Mesenchymal stem cell (in vitro differentiated cells and primary cell): ENCODE measurements around the gene CFAP74.
"Not testable (repeated sequence)": the region's sequence is repeated elsewhere in the genome, so short reads cannot be mapped to it uniquely, and the experiment has no call there.

Experiments used
- DNase-seq: peaks from one replicate; pipeline ENCODE4 v3.0.0-alpha.2; 2013
- H2AFZ ChIP-seq: one replicate; pipeline ENCODE4 v1.6.1; 2013; ENCODE audit warnings: low read depth, mild to moderate bottlenecking, control low read depth, inconsistent platforms, low read length, moderate library complexity
- H2AK5ac ChIP-seq: 2 replicates; pipeline ENCODE4 v1.6.1; 2013; ENCODE audit warnings: low read length, moderate library complexity, mild to moderate bottlenecking, inconsistent platforms; ENCODE audit not compliant: severe bottlenecking
- H2BK120ac ChIP-seq: one replicate; pipeline ENCODE4 v1.6.1; 2013; ENCODE audit warnings: low read depth, mild to moderate bottlenecking, inconsistent platforms, low read length, moderate library complexity
- H2BK12ac ChIP-seq, 2 experiments: one replicate each; pipeline ENCODE4 v1.6.1; 2013; ENCODE audit warnings: inconsistent platforms in 2 of 2, low read length in 2 of 2, mild to moderate bottlenecking in 2 of 2, moderate library complexity in 2 of 2, control low read depth in 1 of 2
- H2BK15ac ChIP-seq: one replicate; pipeline ENCODE4 v1.6.1; 2013; ENCODE audit warnings: mild to moderate bottlenecking, low read depth, inconsistent platforms; ENCODE audit not compliant: poor library complexity, severe bottlenecking
- H2BK5ac ChIP-seq: 2 replicates; pipeline ENCODE4 v1.6.1; 2013; ENCODE audit warnings: low read depth, mild to moderate bottlenecking, low read length, control low read depth, inconsistent platforms; ENCODE audit not compliant: poor library complexity, severe bottlenecking
- H3K14ac ChIP-seq, 2 experiments: one replicate each; pipeline ENCODE4 v1.6.1; 2013; ENCODE audit warnings: inconsistent platforms in 2 of 2, low read length in 2 of 2, control low read depth in 1 of 2, mild to moderate bottlenecking in 1 of 2, moderate library complexity in 1 of 2
- H3K18ac ChIP-seq, 2 experiments: one replicate each; pipeline ENCODE4 v1.6.1; 2013; ENCODE audit warnings: inconsistent platforms in 2 of 2, low read length in 2 of 2, control low read depth in 1 of 2, low read depth in 1 of 2, mild to moderate bottlenecking in 1 of 2
- H3K23ac ChIP-seq, 2 experiments: one replicate each; pipeline ENCODE4 v1.6.1; 2013; ENCODE audit warnings: inconsistent platforms in 2 of 2, low read length in 2 of 2, mild to moderate bottlenecking in 2 of 2, moderate library complexity in 2 of 2, control low read depth in 1 of 2
- H3K27ac ChIP-seq: 2 replicates; pipeline ENCODE4 v1.5.1; 2013; ENCODE audit warnings: mild to moderate bottlenecking, moderate library complexity, low read length, control low read depth, inconsistent platforms; ENCODE audit not compliant: poor library complexity, severe bottlenecking
- H3K27me3 ChIP-seq, 2 experiments: 2 replicates each; pipeline versions ENCODE4 v1.6.1 to v1.7.0; 2013; ENCODE audit warnings: low read length in 2 of 2, mild to moderate bottlenecking in 2 of 2, moderate library complexity in 2 of 2, control low read depth in 1 of 2, inconsistent platforms in 1 of 2; ENCODE audit not compliant: control insufficient read depth in 1 of 2, insufficient read depth in 1 of 2
- H3K36me3 ChIP-seq, 2 experiments: 2 replicates each; pipeline versions ENCODE4 v1.6.1 to v1.7.0; 2013; ENCODE audit warnings: low read length in 2 of 2, control low read depth in 1 of 2, inconsistent platforms in 1 of 2, low read depth in 1 of 2, mild to moderate bottlenecking in 1 of 2; ENCODE audit not compliant: insufficient read depth in 2 of 2, control insufficient read depth in 1 of 2
- H3K4ac ChIP-seq, 2 experiments: one replicate each; pipeline ENCODE4 v1.6.1; 2013; ENCODE audit warnings: inconsistent platforms in 2 of 2, low read length in 2 of 2, mild to moderate bottlenecking in 2 of 2, moderate library complexity in 2 of 2, control low read depth in 1 of 2, low read depth in 1 of 2
- H3K4me1 ChIP-seq: 2 replicates; pipeline ENCODE4 v1.6.1; 2013; ENCODE audit warnings: low read depth, low read length, control low read depth; ENCODE audit not compliant: control insufficient read depth, insufficient read depth
- H3K4me2 ChIP-seq: 2 replicates; pipeline ENCODE4 v1.6.1; 2013; ENCODE audit warnings: low read length, mild to moderate bottlenecking, inconsistent platforms; ENCODE audit not compliant: poor library complexity, severe bottlenecking
- H3K4me3 ChIP-seq, 2 experiments: 2 replicates each; pipeline versions ENCODE4 v1.5.1 to v1.7.0; 2013; ENCODE audit warnings: low read length in 2 of 2, mild to moderate bottlenecking in 2 of 2, control low read depth in 1 of 2, low read depth in 1 of 2; ENCODE audit not compliant: insufficient read depth in 1 of 2
- H3K79me1 ChIP-seq: replicated peaks from 2 replicates; pipeline ENCODE4 v1.6.1; 2013; ENCODE audit warnings: mild to moderate bottlenecking, control low read depth, low read length, inconsistent platforms; ENCODE audit not compliant: poor library complexity, severe bottlenecking
- H3K9ac ChIP-seq: 2 replicates; pipeline ENCODE4 v1.7.0; 2013; ENCODE audit warnings: mild to moderate bottlenecking, low read length, moderate library complexity
- H3K9me3 ChIP-seq: 2 replicates; pipeline ENCODE4 v1.7.0; 2013; ENCODE audit warnings: mild to moderate bottlenecking, low read length; ENCODE audit not compliant: control insufficient read depth
- H4K8ac ChIP-seq: one replicate; pipeline ENCODE4 v1.6.1; 2013; ENCODE audit warnings: inconsistent platforms, mild to moderate bottlenecking, low read length, moderate library complexity
- H4K91ac ChIP-seq: one replicate; pipeline ENCODE4 v1.6.1; 2013; ENCODE audit warnings: mild to moderate bottlenecking, low read length, inconsistent platforms
- WGBS: methylation state at CpG from one replicate; pipeline ENCODE4 v1.1.7; 2013; ENCODE audit warnings: mixed read lengths; 5-methylcytosine and 5-hydroxymethylcytosine counted together

Gene CFAP74

DNA sequence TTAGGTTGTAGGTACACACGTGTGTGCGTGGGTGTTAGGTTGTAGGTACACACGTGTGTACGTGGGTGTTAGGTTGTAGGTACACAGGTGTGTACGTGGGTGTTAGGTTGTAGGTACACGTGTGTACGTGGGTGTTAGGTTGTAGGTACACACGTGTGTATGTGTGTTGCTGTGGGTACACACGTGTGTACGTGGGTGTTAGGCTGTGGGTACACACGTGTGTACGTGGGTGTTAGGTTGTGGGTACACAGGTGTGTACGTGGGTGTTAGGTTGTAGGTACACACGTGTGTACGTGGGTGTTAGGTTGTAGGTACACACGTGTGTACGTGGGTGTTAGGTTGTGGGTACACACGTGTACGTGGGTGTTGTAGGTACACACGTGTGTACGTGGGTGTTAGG is 68.7 kb downstream of the CFAP74 start:
- H3K79me1 ChIP-seq, H3K36me3 ChIP-seq, H2BK5ac ChIP-seq, H3K9ac ChIP-seq, H2AK5ac ChIP-seq, H2BK12ac ChIP-seq, H3K4ac ChIP-seq, H2BK15ac ChIP-seq, H3K14ac ChIP-seq, H3K27ac ChIP-seq, H3K23ac ChIP-seq, DNase-seq, H3K9me3 ChIP-seq, H3K4me3 ChIP-seq, H4K8ac ChIP-seq, H3K4me2 ChIP-seq, H2BK120ac ChIP-seq, H2AFZ ChIP-seq, H3K4me1 ChIP-seq, H3K18ac ChIP-seq: not testable (repeated sequence)
- Histone ChIP-seq H3K27me3 (peaks cover 4 to 35% of the 10 kb centered on the region in 2 experiments), H4K91ac (peak overlapping the region; percentile 61)
- 94% methylated on average over 21 of the region's 21 CpGs for WGBS

- no peaks in the 10 kb centered on the region for H3K79me1 ChIP-seq
- H3K23ac ChIP-seq: no peak overlapping the region
- H3K36me3 ChIP-seq: no peaks in the 10 kb centered on the region
- no peak overlapping the region for H4K91ac ChIP-seq
- no peak overlapping the region for H3K18ac ChIP-seq
- H3K27ac ChIP-seq: no peak overlapping the region
- H3K9ac ChIP-seq: no peak overlapping the region
- H3K4me3 ChIP-seq: no peak overlapping the region
- H3K4ac ChIP-seq: no peak overlapping the region
- WGBS: 89% methylated on average over 38 of the region's 38 CpGs
- no peaks in the 10 kb centered on the region for H3K9me3 ChIP-seq
- H4K8ac ChIP-seq: no peak overlapping the region
- no peaks in the 10 kb centered on the region for H3K4me1 ChIP-seq
- no peak overlapping the region for H2AFZ ChIP-seq
- DNase-seq: no peak
- H2BK120ac ChIP-seq: no peak overlapping the region
- H2AK5ac ChIP-seq: no peak overlapping the region
- H3K4me2 ChIP-seq: no peak overlapping the region
- H3K27me3 ChIP-seq: peaks cover 0 to 17% of the 10 kb centered on the region in 2 experiments
- no peak overlapping the region for H2BK5ac ChIP-seq
- no peak overlapping the region for H2BK12ac ChIP-seq
- H2BK15ac ChIP-seq: no peak overlapping the region
- no peak overlapping the region for H3K14ac ChIP-seq
These were observed 73.7 kb downstream of the CFAP74 start for GRCh38 chr1:1929639-1930545.

GRCh38 chr1:1929102-1929638 is 74.4 kb downstream of the CFAP74 start:
- H3K9ac ChIP-seq: no peak overlapping the region
- H2BK15ac ChIP-seq: no peak overlapping the region
- H3K9me3 ChIP-seq: no peaks in the 10 kb centered on the region
- H2AFZ ChIP-seq: no peak overlapping the region
- no peak overlapping the region for H3K4me2 ChIP-seq
- no peak overlapping the region for H2BK5ac ChIP-seq
- H3K23ac ChIP-seq: no peak overlapping the region
- no peak overlapping the region for H2BK12ac ChIP-seq
- H2BK120ac ChIP-seq: no peak overlapping the region
- no peak overlapping the region for H3K14ac ChIP-seq
- no peak overlapping the region for H4K91ac ChIP-seq
- no peak overlapping the region for H3K18ac ChIP-seq
- H3K27ac ChIP-seq: no peak overlapping the region
- WGBS: 89% methylated on average over 6 of the region's 10 CpGs
- no peaks in the 10 kb centered on the region for H3K36me3 ChIP-seq
- peaks cover 0 to 20% of the 10 kb centered on the region in 2 experiments for H3K27me3 ChIP-seq
- no peaks in the 10 kb centered on the region for H3K79me1 ChIP-seq
- H4K8ac ChIP-seq: no peak overlapping the region
- H3K4me1 ChIP-seq: no peaks in the 10 kb centered on the region
- DNase-seq: no peak
- H2AK5ac ChIP-seq: no peak overlapping the region
- no peak overlapping the region for H3K4me3 ChIP-seq
- H3K4ac ChIP-seq: no peak overlapping the region

- H3K9ac ChIP-seq: no peak overlapping the region
- no peak overlapping the region for H3K18ac ChIP-seq
- H3K9me3 ChIP-seq: no peaks in the 10 kb centered on the region
- H4K91ac ChIP-seq: no peak overlapping the region
- H3K4me2 ChIP-seq: no peak overlapping the region
- no peaks in the 10 kb centered on the region for H3K4me1 ChIP-seq
- no peak overlapping the region for H2BK15ac ChIP-seq
- H3K36me3 ChIP-seq: no peaks in the 10 kb centered on the region
- no peak for DNase-seq
- no peak overlapping the region for H2AK5ac ChIP-seq
- H3K23ac ChIP-seq: no peak overlapping the region
- H4K8ac ChIP-seq: no peak overlapping the region
- H3K4me3 ChIP-seq: no peak overlapping the region
- no peak overlapping the region for H2AFZ ChIP-seq
- no peak overlapping the region for H2BK5ac ChIP-seq
- H3K27me3 ChIP-seq: peaks cover 0 to 20% of the 10 kb centered on the region in 2 experiments
- 91% methylated on average over 27 of the region's 34 CpGs for WGBS
- no peak overlapping the region for H3K4ac ChIP-seq
- no peak overlapping the region for H3K14ac ChIP-seq
- H3K79me1 ChIP-seq: no peaks in the 10 kb centered on the region
- no peak overlapping the region for H2BK120ac ChIP-seq
- no peak overlapping the region for H3K27ac ChIP-seq
- no peak overlapping the region for H2BK12ac ChIP-seq
These were observed 75.1 kb downstream of the CFAP74 start for GRCh38 chr1:1928231-1929101.
